Measurements from ENCODE around the gene DAP.

GRCh38 chr5:10649666-10650380 lies 111.2 kb downstream of the DAP start:
- TF ChIP-seq CTCF (conservative IDR thresholded peaks at IDR 0.05; ENCODE audit: low read depth, low read length) (no peak), EZH2phosphoT487 (IDR thresholded peaks at IDR 0.05; ENCODE audit: borderline replicate concordance, low read length) (no peak)

Measured in PC-3 (cell line).